IMR-90 (cell line): ENCODE data around the gene NCAPG2. TPM values are rescaled to one million over a fixed set of nuclear protein-coding genes. Genes with fewer than 3 reads are reported as not detected.

ENCODE experiments used
- ATAC-seq: fragments of 200-7000 bp; cut with Tn5 transposase; 2 replicates; pipeline ENCODE4 v1.9.1; 2020; ENCODE audit warnings: low read depth, mild to moderate bottlenecking, moderate library complexity
- BruUV-seq: library from RNA; stranded (reverse); fragments of 400-500 nt; replicated peaks from 2 replicates; lab custom pipeline; 2021; lab: Mats Ljungman, UMichigan
- CTCF ChIA-PET: fragments of 300-600 bp; formaldehyde crosslinking; extraction: SDS; loops from one replicate; lab custom pipeline; 2021; ENCODE audit warnings: antibody characterized with exemption; lab: Yijun Ruan, JAX
- POLR2A ChIA-PET: fragments of 300-600 bp; sonication (Branson Sonifier 250); formaldehyde crosslinking; loops from one replicate; lab custom pipeline; 2022; ENCODE audit warnings: antibody characterized with exemption; ENCODE audit not compliant: unreplicated experiment; lab: Charles Lee
- DNase-seq: peaks from one replicate; pipeline ENCODE4 v3.0.0; 2013
- H2AFZ ChIP-seq: replicated peaks from 2 replicates; pipeline ENCODE3; 2013; ENCODE audit warnings: low read length, mild to moderate bottlenecking; ENCODE audit not compliant: poor library complexity
- H2AK5ac ChIP-seq: 2 replicates; pipeline ENCODE4 v1.6.1; 2013; ENCODE audit warnings: low read depth, low read length, inconsistent platforms
- H2AK9ac ChIP-seq: replicated peaks from 2 replicates; pipeline ENCODE3; 2013; ENCODE audit warnings: mild to moderate bottlenecking, low read depth, low read length, moderate library complexity; ENCODE audit not compliant: poor library complexity
- H2BK120ac ChIP-seq: 2 replicates; pipeline ENCODE4 v1.6.1; 2013; ENCODE audit warnings: low read depth, low read length, inconsistent platforms
- H2BK15ac ChIP-seq: 3 replicates; pipeline ENCODE4 v1.6.1; 2013; ENCODE audit warnings: low read depth, low read length, inconsistent platforms
- H2BK20ac ChIP-seq: 2 replicates; pipeline ENCODE4 v1.6.1; 2013; ENCODE audit warnings: low read depth, mild to moderate bottlenecking, inconsistent platforms, low read length, moderate library complexity
- H2BK5ac ChIP-seq: 2 replicates; pipeline ENCODE4 v1.6.1; 2013; ENCODE audit warnings: mild to moderate bottlenecking, low read depth, low read length, inconsistent platforms; ENCODE audit not compliant: poor library complexity, severe bottlenecking
- H3K14ac ChIP-seq: replicated peaks from 2 replicates; pipeline ENCODE4 v1.6.1; 2013; ENCODE audit warnings: low read depth, low read length, inconsistent platforms
- H3K18ac ChIP-seq: 2 replicates; pipeline ENCODE4 v1.6.1; 2013; ENCODE audit warnings: low read depth, low read length, control low read depth
- H3K23ac ChIP-seq: 2 replicates; pipeline ENCODE4 v1.6.1; 2013; ENCODE audit warnings: low read depth, low read length, inconsistent platforms
- H3K27ac ChIP-seq: 2 replicates; pipeline ENCODE4 v1.5.1; 2013; ENCODE audit warnings: mild to moderate bottlenecking, control low read depth, low read length; ENCODE audit not compliant: insufficient read depth
- H3K27me3 ChIP-seq: 2 replicates; pipeline ENCODE4 v1.6.1; 2013; ENCODE audit warnings: low read length; ENCODE audit not compliant: control insufficient read depth, insufficient read depth
- H3K36me3 ChIP-seq: 2 replicates; pipeline ENCODE4 v1.6.1; 2013; ENCODE audit warnings: low read length, mixed read lengths; ENCODE audit not compliant: control insufficient read depth, insufficient read depth
- H3K4ac ChIP-seq: 2 replicates; pipeline ENCODE4 v1.6.1; 2013; ENCODE audit warnings: low read depth, low read length, inconsistent platforms
- H3K4me1 ChIP-seq: 2 replicates; pipeline ENCODE4 v1.6.1; 2013; ENCODE audit warnings: low read length, mixed read lengths; ENCODE audit not compliant: control insufficient read depth, insufficient read depth
- H3K4me2 ChIP-seq: 2 replicates; pipeline ENCODE4 v1.6.1; 2013; ENCODE audit warnings: low read depth, mild to moderate bottlenecking, control low read depth, low read length, moderate library complexity
- H3K4me3 ChIP-seq: 2 replicates; pipeline ENCODE4 v1.5.1; 2013; ENCODE audit warnings: low read depth, mild to moderate bottlenecking, control low read depth, low read length, moderate library complexity; ENCODE audit not compliant: insufficient read depth
- H3K56ac ChIP-seq: 2 replicates; pipeline ENCODE4 v1.6.1; 2013; ENCODE audit warnings: low read length, inconsistent platforms; ENCODE audit not compliant: insufficient read depth; ENCODE audit errors: extremely low read depth
- H3K79me1 ChIP-seq, 2 experiments: 2 replicates each; pipeline ENCODE4 v1.6.1; 2013; ENCODE audit warnings: low read length in 2 of 2, inconsistent platforms in 1 of 2, low read depth in 1 of 2
- H3K9ac ChIP-seq: 2 replicates; pipeline ENCODE4 v1.6.1; 2013; ENCODE audit warnings: low read depth, low read length, control low read depth
- H3K9me1 ChIP-seq: 2 replicates; pipeline ENCODE4 v1.6.1; 2013; ENCODE audit warnings: low read length, inconsistent platforms; ENCODE audit not compliant: insufficient read depth
- H3K9me3 ChIP-seq: 2 replicates; pipeline ENCODE4 v1.6.1; 2013; ENCODE audit warnings: low read length; ENCODE audit not compliant: control insufficient read depth, insufficient read depth
- H4K20me1 ChIP-seq: 2 replicates; pipeline ENCODE4 v1.6.1; 2013; ENCODE audit warnings: low read length, inconsistent platforms; ENCODE audit not compliant: insufficient read depth
- H4K5ac ChIP-seq: 2 replicates; pipeline ENCODE4 v1.6.1; 2013; ENCODE audit warnings: mild to moderate bottlenecking, low read depth, low read length, control low read depth
- H4K8ac ChIP-seq, 2 experiments: 2 replicates each; pipeline ENCODE4 v1.6.1; 2013; ENCODE audit warnings: low read depth in 2 of 2, low read length in 2 of 2, control low read depth in 1 of 2, inconsistent platforms in 1 of 2
- H4K91ac ChIP-seq: 2 replicates; pipeline ENCODE4 v1.6.1; 2013; ENCODE audit warnings: low read depth, low read length, inconsistent platforms; ENCODE audit not compliant: insufficient read depth
- BHLHE40 ChIP-seq: fragments of 150-350 bp; IDR thresholded peaks from 2 replicates; pipeline ENCODE4 v1.6.1; 2016; ENCODE audit warnings: mild to moderate bottlenecking, low read depth, low read length
- CHD1 ChIP-seq: IDR thresholded peaks from 2 replicates; pipeline ENCODE4 v1.6.1; 2012; ENCODE audit warnings: low read depth, low read length, improper control_type of control experiment
- CTCF ChIP-seq: conservative IDR thresholded peaks from 2 replicates; pipeline ENCODE4 v1.5.1; 2012; ENCODE audit warnings: mild to moderate bottlenecking, low read depth, low read length, improper control_type of control experiment
- MAZ ChIP-seq: IDR thresholded peaks from 2 replicates; pipeline ENCODE4 v1.6.1; 2012; ENCODE audit warnings: low read depth, mild to moderate bottlenecking, low read length, improper control_type of control experiment, moderate library complexity, borderline replicate concordance
- MXI1 ChIP-seq: IDR thresholded peaks from 2 replicates; pipeline ENCODE4 v1.6.1; 2012; ENCODE audit warnings: low read depth, mild to moderate bottlenecking, low read length, moderate library complexity, borderline replicate concordance
- NFE2L2 ChIP-seq: fragments of 150-350 bp; IDR thresholded peaks from 2 replicates; pipeline ENCODE4 v1.6.1; 2016; ENCODE audit warnings: low read depth, mild to moderate bottlenecking, low read length
- POLR2A ChIP-seq: IDR thresholded peaks from 2 replicates; pipeline ENCODE4 v1.6.1; 2012; ENCODE audit warnings: mild to moderate bottlenecking, low read depth, low read length
- RAD21 ChIP-seq: IDR thresholded peaks from 2 replicates; pipeline ENCODE4 v1.6.1; 2012; ENCODE audit warnings: low read length, improper control_type of control experiment
- SMC3 ChIP-seq: fragments of 150-350 bp; IDR thresholded peaks from 2 replicates; pipeline ENCODE4 v1.6.1; 2016; ENCODE audit warnings: low read depth, mild to moderate bottlenecking, antibody characterized with exemption, low read length, moderate library complexity
- WGBS, 2 experiments: methylation state at CpG; one replicate each; pipeline versions ENCODE4 v1.1.5 to v1.1.7; 2013; ENCODE audit warnings: missing lambda C conversion rate in 2 of 2; ENCODE audit not compliant: insufficient read length in 1 of 2; ENCODE audit errors: extremely low coverage in 2 of 2; 5-methylcytosine and 5-hydroxymethylcytosine counted together
- dilution Hi-C: fragments of 300-500 bp; cut with HindIII; formaldehyde crosslinking; loops from one replicate; pipeline ENCODE4 v1.14.3; 2018; ENCODE audit warnings: low sequenced_read_pairs; ENCODE audit not compliant: unreplicated experiment
- in situ Hi-C: fragments of 300-500 bp; cut with MboI; formaldehyde crosslinking; loops from 3 replicates; pipeline ENCODE4 v1.14.3; 2019; ENCODE audit warnings: low sequenced_read_pairs, inconsistent platforms, mixed read lengths
- intact Hi-C: fragments of 100-400 bp; cut with micrococcal nuclease; formaldehyde crosslinking; loops from 2 replicates; pipeline ENCODE4 v1.10.0; 2022
- polyA plus RNA-seq, 3 experiments: library from polyadenylated mRNA; depleted of rRNA; stranded (reverse); fragments of >200 nt; gene quantifications; 2 replicates each; pipeline ENCODE4 v1.2.3, GENCODE V29; 2012; ENCODE audit warnings: low replicate concordance in 1 of 3
- total RNA-seq: library from RNA; depleted of rRNA; stranded (reverse); fragments of >200 nt; gene quantifications from 2 replicates; pipeline ENCODE4 v1.2.3, GENCODE V29; 2012

NCAPG2 gene
- total and polyA plus RNA-seq, 2 of the 4 experiments (the other 2 are of a cell fraction): 25.6 to 25.8 TPM

GRCh38 chr7:158695726-158696452 is 8.7 kb downstream of the NCAPG2 start:
- Histone ChIP-seq H3K9me1 (peaks cover 2% of the 10 kb centered on the region), H4K5ac (no peak overlapping the region), H4K91ac (peak overlapping the region; percentile 31; the same call in 1 of the 2 replicates), H2BK120ac (peak overlapping the region; percentile 44), H3K27ac (no peak overlapping the region), H2BK15ac (no peak overlapping the region), H3K18ac (no peak overlapping the region), H3K27me3 (no peaks in the 10 kb centered on the region), H3K9me3 (no peaks in the 10 kb centered on the region), H4K8ac (peak overlapping the region; percentile 0 to 72; a peak in 2 of 4 replicates), H3K14ac (no peak overlapping the region), H3K56ac (no peak overlapping the region), H3K4me1 (peaks cover 4% of the 10 kb centered on the region; the same call in 1 of the 2 replicates), H3K4me2 (no peak overlapping the region), H4K20me1 (no peaks in the 10 kb centered on the region), H2BK5ac (peak overlapping the region; percentile 57), H2AK9ac (peak overlapping the region; percentile 70), H2AFZ (peak overlapping the region; percentile 5), H2BK20ac (peak overlapping the region; percentile 43; the same call in 1 of the 2 replicates), H2AK5ac (no peak overlapping the region), H3K79me1 (peaks cover 40 to 50% of the 10 kb centered on the region in 2 experiments), H3K4me3 (no peak overlapping the region), H3K36me3 (peaks cover 6% of the 10 kb centered on the region; the same call in 1 of the 2 replicates), H3K4ac (no peak overlapping the region; the same call in 1 of the 2 replicates), H3K23ac (no peak overlapping the region), H3K9ac (peak overlapping the region; percentile 29)
- DNase-seq: peak; percentile 77
- CTCF ChIA-PET: interaction anchor here (0.6 to 3.0 kb wide), 5 partner anchors 20 to 281 kb away, joined by 3 to 32 read pairs (median 4); no protein-coding TSS in a partner anchor
- in situ Hi-C loops (loop anchor here (5.0 kb wide), 1 partner anchor 281 kb away; no protein-coding TSS in a partner anchor), intact Hi-C loops (loop anchor here (1.0 to 2.0 kb wide), 2 partner anchors 133 to 281 kb away; partner anchors contain the start of gene ESYT2), dilution Hi-C loops (no loop called here)
- POLR2A ChIA-PET: interaction anchor here (0.5 to 0.6 kb wide), 2 partner anchors 134 to 188 kb away, joined by 3 to 6 read pairs; no protein-coding TSS in a partner anchor
- peak; percentile 92 for ATAC-seq
- no CpG with 5 or more reads among the region's 10 CpGs for WGBS, 2 experiments
- BruUV-seq: no TSS peak
- TF ChIP-seq RAD21 (peak; percentile 85), CHD1 (no peak), BHLHE40 (no peak), MXI1 (no peak), NFE2L2 (no peak), SMC3 (peak; percentile 75), CTCF (peak; percentile 76), POLR2A (0 out of 2 replicates have a peak, but pooled peaks have one; percentile 28), MAZ (no peak)
